Psoas muscle (tissue), 8 donors: Measurements from ENCODE around the gene ARHGDIG. TPM values are rescaled to one million over a fixed set of nuclear protein-coding genes. Genes with fewer than 3 reads are reported as not detected.
"Not testable (repeated sequence)": the region's sequence is repeated elsewhere in the genome, so short reads cannot be mapped to it uniquely, and the experiment has no call there.

Experiments
- ATAC-seq, 4 donors: fragments of 200-7000 bp; cut with Tn5 transposase; one replicate each; pipeline ENCODE4 v1.9.1; 2020; ENCODE audit warnings: moderate library complexity in 3 of 4, mild to moderate bottlenecking in 2 of 4
- DNase-seq, 2 donors: peaks; one replicate each; pipeline ENCODE4 v3.0.0-alpha.2; 2020
- H3K27ac ChIP-seq: fragments of 200-600 bp; one replicate; pipeline ENCODE4 v1.8.0; 2022
- H3K27me3 ChIP-seq, 3 donors: fragments of 200-600 bp in 1 of 3; one replicate each; pipeline versions ENCODE4 v1.6.1 to v1.8.0; 2013 to 2022; ENCODE audit warnings: low read length in 2 of 3, mild to moderate bottlenecking in 2 of 3, moderate library complexity in 1 of 3; ENCODE audit not compliant: insufficient read depth in 3 of 3
- H3K36me3 ChIP-seq, 2 donors: fragments of 200-600 bp in 1 of 2; one replicate each; pipeline versions ENCODE4 v1.6.1 to v1.8.0; 2013 to 2022; ENCODE audit warnings: low read depth in 1 of 2, mild to moderate bottlenecking in 1 of 2, moderate library complexity in 1 of 2; ENCODE audit not compliant: insufficient read depth in 1 of 2
- H3K4me1 ChIP-seq: fragments of 200-600 bp; one replicate; pipeline ENCODE4 v1.8.0; 2022
- H3K4me3 ChIP-seq: fragments of 200-600 bp; one replicate; pipeline ENCODE4 v1.8.0; 2022; ENCODE audit warnings: mild to moderate bottlenecking
- H3K9me3 ChIP-seq: fragments of 200-600 bp; one replicate; pipeline ENCODE4 v1.8.0; 2022
- CTCF ChIP-seq: fragments of 200-600 bp; IDR thresholded peaks from one replicate; pipeline ENCODE4 v1.8.0; 2022; ENCODE audit warnings: antibody characterized with exemption
- WGBS, 3 donors: extraction: QIAGEN DNeasy Blood & Tissue Kit; methylation state at CpG; one replicate each; pipeline versions ENCODE4 v1.1.6 to v1.1.7; 2013; 5-methylcytosine and 5-hydroxymethylcytosine counted together
- intact Hi-C, 2 donors: fragments of 100-400 bp; cut with DNase I; formaldehyde crosslinking; loops; one replicate each; pipeline versions ENCODE4 v1.11.0 to v1.14.2; 2022
- polyA plus RNA-seq, 3 donors: library from polyadenylated mRNA; stranded (reverse); fragments of 200-250 nt; gene quantifications; one replicate each; pipeline ENCODE4 v1.2.3, GENCODE V29; 2013
- total RNA-seq, 4 donors: library from RNA; stranded (reverse); fragmentation: NEBNext Ultra II Directional in 2 of 4; extraction: Animal tissue kit (Norgen Biotek cat#: 25700) in 2 of 4; gene quantifications; one replicate each; pipeline versions ENCODE4 v1.2.1 to v1.2.4, GENCODE V29; 2021 to 2023
- donor health status: healthy with polysubstance abuse.
- donor health status: DM: no; HTN: no; CAD: no; lungs with moderate emphysema.
- donor health status: Bipolar disorder and iron deficiency.
- donor health status: healthy.
- donor health status: DM: yes; HTN: yes; CAD: no.
- donor health status: DM: no; HTN: no; CAD: no.
- donor health status: DM: no; HTN: no; CAD: no.
- donor health status: DM: yes; HTN: yes; CAD: no.

The ARHGDIG gene
- total and polyA plus RNA-seq, 7 donors = 0.12 to 4.1 (median 0.44) TPM; not detected in 1

GRCh38 chr16:324201-324450 lies 43.7 kb downstream of the ARHGDIG start:
- ATAC-seq (no peak), DNase-seq (no peak)
- Histone ChIP-seq H3K27me3 (no peaks in the 10 kb centered on the region), H3K36me3 (peaks cover 0 to 2% of the 10 kb centered on the region in 2 donors), H3K9me3 (no peaks in the 10 kb centered on the region), H3K4me1 (peaks cover 13% of the 10 kb centered on the region), H3K4me3 (no peak overlapping the region), H3K27ac (no peak overlapping the region)
- intact Hi-C loops = no loop called here
- TF ChIP-seq CTCF = no peak
- 87 to 93% (median 87%) methylated on average over 17 of the region's 17 CpGs for WGBS, 3 donors

GRCh38 chr16:324451-325334 lies 44.3 kb downstream of the ARHGDIG start:
- intact Hi-C loops = no loop called here
- no peak for ATAC-seq

DNA sequence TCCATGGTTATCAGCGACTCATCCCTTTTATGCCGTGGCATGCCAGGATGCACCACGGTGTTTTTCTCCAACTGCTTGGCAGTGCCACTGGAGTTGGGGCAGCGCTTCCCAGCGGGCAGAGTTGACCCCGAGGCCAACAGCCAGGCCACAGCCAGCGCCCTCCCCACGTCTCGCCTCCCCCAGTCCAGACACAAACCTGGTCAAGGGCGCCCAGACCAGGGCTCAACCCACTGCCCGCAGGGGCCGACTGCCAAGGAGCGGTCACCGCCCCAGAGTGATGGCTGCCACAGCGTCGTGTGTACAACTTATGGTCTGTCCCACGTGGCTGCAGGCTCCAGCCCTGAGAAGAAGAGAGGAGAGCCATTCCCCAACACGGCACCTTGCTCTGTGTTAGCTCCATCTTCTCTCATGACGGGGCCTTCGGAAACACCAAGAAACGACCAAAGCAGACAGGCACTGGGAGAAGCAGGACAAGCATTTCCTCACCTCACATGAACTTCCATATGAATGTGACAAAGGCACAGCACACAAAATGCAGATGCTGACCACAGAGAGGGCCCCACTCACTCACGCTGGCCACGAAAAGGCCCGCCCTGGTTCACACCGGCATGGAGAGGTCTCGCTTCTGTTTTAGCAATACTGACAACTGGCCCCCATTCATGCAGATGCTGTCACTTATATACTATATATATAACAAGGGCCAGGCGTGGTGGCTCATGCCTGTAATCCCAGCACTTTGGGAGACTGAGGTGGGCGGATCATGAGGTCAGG lies 45.2 kb downstream of the ARHGDIG start:
- Histone ChIP-seq H3K36me3 (peaks cover 0 to 5% of the 10 kb centered on the region in 2 donors), H3K27me3 (no peaks in the 10 kb centered on the region), H3K9me3 (no peaks in the 10 kb centered on the region), H3K27ac (no peak overlapping the region), H3K4me1 (peaks cover 13% of the 10 kb centered on the region), H3K4me3 (no peak overlapping the region)
- no peak for ATAC-seq
- 84 to 87% (median 85%) methylated on average over 28 of the region's 28 CpGs for WGBS, 3 donors
- DNase-seq = no peak
- intact Hi-C loops = no loop called here
- no peak for TF ChIP-seq CTCF

More at GRCh38 chr16:324451-325334, 44.3 kb downstream of the ARHGDIG start:
- no peak for TF ChIP-seq CTCF
- Histone ChIP-seq H3K4me1 (peaks cover 13% of the 10 kb centered on the region), H3K9me3 (no peaks in the 10 kb centered on the region), H3K27me3 (no peaks in the 10 kb centered on the region), H3K36me3 (no peaks in the 10 kb centered on the region), H3K27ac (no peak overlapping the region), H3K4me3 (peak overlapping the region; percentile 18)
- DNase-seq = no peak
- WGBS, 3 donors = 72 to 74% (median 74%) methylated on average over 55 of the region's 55 CpGs

GRCh38 chr16:330741-331140 lies 50.4 kb downstream of the ARHGDIG start:
- Histone ChIP-seq H3K27ac (no peak overlapping the region), H3K4me3 (no peak overlapping the region), H3K27me3 (no peaks in the 10 kb centered on the region), H3K4me1 (peaks cover 13% of the 10 kb centered on the region), H3K36me3 (peaks cover 0 to 5% of the 10 kb centered on the region in 2 donors), H3K9me3 (no peaks in the 10 kb centered on the region)
- intact Hi-C loops = no loop called here
- 72 to 83% (median 73%) methylated on average over 2 of the region's 2 CpGs for WGBS, 3 donors
- TF ChIP-seq CTCF = no peak
- ATAC-seq = no peak
- no peak for DNase-seq

GRCh38 chr16:331181-331814 lies 50.9 kb downstream of the ARHGDIG start:
- WGBS, 3 donors = 60 to 69% (median 69%) methylated on average over 6 of the region's 6 CpGs
- H3K4me3 ChIP-seq, H3K27me3 ChIP-seq, intact Hi-C loops, H3K9me3 ChIP-seq, H3K36me3 ChIP-seq, DNase-seq, ATAC-seq, H3K27ac ChIP-seq: not testable (repeated sequence)
- H3K4me1 ChIP-seq = peaks cover 13% of the 10 kb centered on the region
